GM23248 (cell line): ENCODE measurements around the gene HACD1.

ENCODE experiments used
- EZH2 ChIP-seq: fragments of 200-600 bp; sonication (generic); IDR thresholded peaks from 2 replicates; pipeline ENCODE4 v1.6.1; 2018; ENCODE audit warnings: antibody characterized with exemption, mild to moderate bottlenecking; ENCODE audit not compliant: insufficient read depth, poor library complexity, severe bottlenecking
- EZH2phosphoT487 ChIP-seq: fragments of 200-600 bp; sonication (generic); IDR thresholded peaks from 2 replicates; pipeline ENCODE4 v1.6.1; 2018; ENCODE audit warnings: antibody characterized with exemption, moderate library complexity, mild to moderate bottlenecking, low read depth; ENCODE audit not compliant: insufficient read depth

GRCh38 chr10:17548770-17549169 lies 68.4 kb downstream of the HACD1 start:
- TF ChIP-seq EZH2 (no peak), EZH2phosphoT487 (no peak)
